GM23338 (cell line): Measurements from ENCODE around the gene NUP88. TPM values are rescaled to one million over a fixed set of nuclear protein-coding genes. Genes with fewer than 3 reads are reported as not detected.

Experiments
- ATAC-seq: fragments of 200-7000 bp; cut with Tn5 transposase; 3 replicates; pipeline ENCODE4 v1.9.1; 2020
- DNase-seq: peaks from one replicate; pipeline ENCODE4 v3.0.0-alpha.2; 2015; ENCODE audit warnings: low spot score
- H2AFZ ChIP-seq: fragments of 200-600 bp; sonication (generic); 2 replicates; pipeline ENCODE4 v1.8.0; 2016; ENCODE audit warnings: antibody characterized with exemption, mild to moderate bottlenecking, moderate library complexity
- H3F3A ChIP-seq: fragments of 200-600 bp; sonication (generic); replicated peaks from 2 replicates; pipeline ENCODE4 v1.8.0; 2017; ENCODE audit warnings: antibody characterized with exemption, mixed run types, low read depth
- H3K27ac ChIP-seq: fragments of 200-600 bp; sonication (generic); 2 replicates; pipeline ENCODE4 v1.6.1; 2016; ENCODE audit warnings: low read depth
- H3K27me3 ChIP-seq: fragments of 200-600 bp; sonication (generic); 2 replicates; pipeline ENCODE4 v1.8.0; 2016; ENCODE audit warnings: mild to moderate bottlenecking, mixed run types, moderate library complexity; ENCODE audit not compliant: insufficient read depth
- H3K36me3 ChIP-seq: fragments of 200-600 bp; sonication (generic); 2 replicates; pipeline ENCODE4 v1.8.0; 2016; ENCODE audit warnings: mild to moderate bottlenecking; ENCODE audit not compliant: insufficient read depth
- H3K4me1 ChIP-seq: fragments of 200-600 bp; sonication (generic); 2 replicates; pipeline ENCODE4 v1.8.0; 2016; ENCODE audit warnings: mild to moderate bottlenecking, moderate library complexity; ENCODE audit not compliant: insufficient read depth
- H3K4me2 ChIP-seq: fragments of 200-600 bp; sonication (generic); 2 replicates; pipeline ENCODE4 v1.7.1; 2017; ENCODE audit warnings: mixed run types
- H3K4me3 ChIP-seq: fragments of 200-600 bp; sonication (generic); 2 replicates; pipeline ENCODE4 v1.6.1; 2016; ENCODE audit warnings: mixed run types
- H3K79me2 ChIP-seq: fragments of 200-600 bp; sonication (generic); replicated peaks from 2 replicates; pipeline ENCODE4 v1.8.0; 2017; ENCODE audit warnings: mild to moderate bottlenecking; ENCODE audit not compliant: insufficient read depth
- H3K9me2 ChIP-seq: fragments of 200-600 bp; sonication (generic); 2 replicates; pipeline ENCODE4 v1.8.0; 2017; ENCODE audit not compliant: insufficient read depth
- H4K20me1 ChIP-seq: fragments of 200-600 bp; sonication (generic); replicated peaks from 2 replicates; pipeline ENCODE4 v1.8.0; 2017; ENCODE audit warnings: mild to moderate bottlenecking; ENCODE audit not compliant: insufficient read depth
- H3K27ac Mint-ChIP-seq: 2 replicates; pipeline ENCODE4 v1.8.0; 2020; ENCODE audit warnings: inconsistent platforms, mild to moderate bottlenecking, moderate library complexity, mixed read lengths
- H3K27me3 Mint-ChIP-seq: 3 replicates; pipeline ENCODE4 v1.8.0; 2022; ENCODE audit warnings: low read depth, mild to moderate bottlenecking, moderate library complexity, mixed read lengths, inconsistent platforms; ENCODE audit not compliant: insufficient read depth, poor library complexity
- H3K36me3 Mint-ChIP-seq: 3 replicates; pipeline ENCODE4 v1.8.0; 2021; ENCODE audit warnings: low read depth, mild to moderate bottlenecking, inconsistent platforms, moderate library complexity, mixed read lengths
- H3K4me1 Mint-ChIP-seq: 3 replicates; pipeline ENCODE4 v1.8.0; 2020; ENCODE audit warnings: mild to moderate bottlenecking, inconsistent platforms, mixed read lengths
- H3K4me3 Mint-ChIP-seq: 3 replicates; pipeline ENCODE4 v1.8.0; 2021; ENCODE audit warnings: moderate library complexity, mild to moderate bottlenecking, inconsistent platforms, mixed read lengths
- H3K9me3 Mint-ChIP-seq: 3 replicates; pipeline ENCODE4 v1.8.0; 2020; ENCODE audit warnings: moderate library complexity, mild to moderate bottlenecking, inconsistent platforms, mixed read lengths
- CREB1 ChIP-seq: fragments of 250-450 bp; sonication (Bioruptor Pico); IDR thresholded peaks from 2 replicates; pipeline ENCODE4 v1.5.0; 2020; ENCODE audit warnings: low read depth, mild to moderate bottlenecking, moderate library complexity
- EZH2phosphoT487 ChIP-seq: fragments of 200-600 bp; sonication (generic); IDR thresholded peaks from one replicate; pipeline ENCODE4 v1.8.1; 2018; ENCODE audit warnings: antibody characterized with exemption; ENCODE audit not compliant: unreplicated experiment
- POLR2AphosphoS5 ChIP-seq: IDR thresholded peaks from 2 replicates; pipeline ENCODE4 v1.6.1; 2016; ENCODE audit warnings: antibody characterized with exemption, low read depth
- ZNF331 ChIP-seq: fragments of 250-450 bp; sonication (Bioruptor Pico); IDR thresholded peaks from 2 replicates; pipeline ENCODE4 v1.5.0; 2020; ENCODE audit warnings: low read depth, mild to moderate bottlenecking, moderate library complexity
- polyA plus RNA-seq: library from polyadenylated mRNA; unstranded; fragments of >200 nt; fragmentation: Nextera tagmentation; extraction: Ambion mirVana; gene quantifications from 2 replicates; pipeline ENCODE4 v1.2.1, GENCODE V29; 2016
- total RNA-seq: library from RNA; depleted of rRNA; stranded (reverse); fragments of >200 nt; shearing (Covaris generic); gene quantifications from 2 replicates; pipeline ENCODE4 v1.2.3, GENCODE V29; 2014
- TF ChIP-seq, protein P1 (sequence below): fragments of 250-450 bp; sonication (Bioruptor Pico); IDR thresholded peaks from 2 replicates; pipeline ENCODE4 v1.5.0; 2020; ENCODE audit warnings: mild to moderate bottlenecking, moderate library complexity
- TF ChIP-seq, protein P2 (sequence below): IDR thresholded peaks from one replicate; pipeline ENCODE4 v1.6.1; 2018; ENCODE audit warnings: antibody characterized with exemption; ENCODE audit not compliant: unreplicated experiment

Gene NUP88
- total and polyA plus RNA-seq, 2 experiments from 2014 or later = 110 to 172 TPM

DNA sequence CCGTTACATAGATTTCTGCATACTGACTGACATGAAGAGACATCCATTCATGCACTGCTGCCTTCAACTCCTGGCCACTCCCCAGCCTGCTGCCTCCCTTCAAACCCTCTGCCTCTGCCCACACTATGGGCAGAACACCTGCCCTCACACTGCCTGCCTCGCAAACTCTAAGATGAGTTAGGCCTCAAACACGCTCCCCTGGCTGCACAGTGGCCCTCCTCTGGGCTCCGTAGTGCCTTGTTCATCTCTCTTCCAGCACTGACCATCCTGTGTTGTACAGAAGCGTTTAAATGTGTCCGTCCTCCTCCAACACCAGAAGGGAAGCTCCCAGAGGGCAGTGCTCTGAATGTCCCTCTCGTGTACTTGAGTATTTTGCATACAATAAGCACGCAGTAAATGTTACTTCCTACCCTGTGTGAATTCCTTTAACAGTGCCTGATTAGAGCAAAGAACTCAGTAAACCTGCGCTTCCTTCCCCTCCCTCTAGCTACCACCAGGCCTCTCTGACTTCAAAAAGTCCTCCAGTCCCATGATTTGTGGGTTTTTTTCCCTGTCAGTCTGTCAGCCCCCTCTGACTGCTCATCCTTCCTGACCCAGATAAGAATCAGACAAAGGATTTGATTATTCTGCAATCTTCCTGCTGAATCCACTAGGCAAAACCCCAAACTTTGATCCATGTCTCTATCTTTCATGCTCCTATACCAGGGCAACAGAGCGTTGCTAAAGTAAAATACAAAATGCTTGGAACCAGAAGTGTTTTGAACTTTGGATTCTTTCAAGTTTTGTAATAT lies 45.5 kb upstream of the NUP88 start:
- ATAC-seq (no peak), DNase-seq (no peak)
- Mint-ChIP-seq H3K4me1 (peaks cover 23% of the 10 kb centered on the region), H3K9me3 (no peaks in the 10 kb centered on the region), H3K36me3 (peaks cover 35% of the 10 kb centered on the region), H3K4me3 (peak overlapping the region; percentile 14; the same call in 1 of the 3 replicates), H3K27me3 (peaks cover 2% of the 10 kb centered on the region), H3K27ac (peak overlapping the region; percentile 70)
- no peak overlapping the region for H3K4me2 ChIP-seq
- no peak for TF ChIP-seq ZNF331 (CRISPR knock-in tag)
- TF ChIP-seq, protein P1, sequence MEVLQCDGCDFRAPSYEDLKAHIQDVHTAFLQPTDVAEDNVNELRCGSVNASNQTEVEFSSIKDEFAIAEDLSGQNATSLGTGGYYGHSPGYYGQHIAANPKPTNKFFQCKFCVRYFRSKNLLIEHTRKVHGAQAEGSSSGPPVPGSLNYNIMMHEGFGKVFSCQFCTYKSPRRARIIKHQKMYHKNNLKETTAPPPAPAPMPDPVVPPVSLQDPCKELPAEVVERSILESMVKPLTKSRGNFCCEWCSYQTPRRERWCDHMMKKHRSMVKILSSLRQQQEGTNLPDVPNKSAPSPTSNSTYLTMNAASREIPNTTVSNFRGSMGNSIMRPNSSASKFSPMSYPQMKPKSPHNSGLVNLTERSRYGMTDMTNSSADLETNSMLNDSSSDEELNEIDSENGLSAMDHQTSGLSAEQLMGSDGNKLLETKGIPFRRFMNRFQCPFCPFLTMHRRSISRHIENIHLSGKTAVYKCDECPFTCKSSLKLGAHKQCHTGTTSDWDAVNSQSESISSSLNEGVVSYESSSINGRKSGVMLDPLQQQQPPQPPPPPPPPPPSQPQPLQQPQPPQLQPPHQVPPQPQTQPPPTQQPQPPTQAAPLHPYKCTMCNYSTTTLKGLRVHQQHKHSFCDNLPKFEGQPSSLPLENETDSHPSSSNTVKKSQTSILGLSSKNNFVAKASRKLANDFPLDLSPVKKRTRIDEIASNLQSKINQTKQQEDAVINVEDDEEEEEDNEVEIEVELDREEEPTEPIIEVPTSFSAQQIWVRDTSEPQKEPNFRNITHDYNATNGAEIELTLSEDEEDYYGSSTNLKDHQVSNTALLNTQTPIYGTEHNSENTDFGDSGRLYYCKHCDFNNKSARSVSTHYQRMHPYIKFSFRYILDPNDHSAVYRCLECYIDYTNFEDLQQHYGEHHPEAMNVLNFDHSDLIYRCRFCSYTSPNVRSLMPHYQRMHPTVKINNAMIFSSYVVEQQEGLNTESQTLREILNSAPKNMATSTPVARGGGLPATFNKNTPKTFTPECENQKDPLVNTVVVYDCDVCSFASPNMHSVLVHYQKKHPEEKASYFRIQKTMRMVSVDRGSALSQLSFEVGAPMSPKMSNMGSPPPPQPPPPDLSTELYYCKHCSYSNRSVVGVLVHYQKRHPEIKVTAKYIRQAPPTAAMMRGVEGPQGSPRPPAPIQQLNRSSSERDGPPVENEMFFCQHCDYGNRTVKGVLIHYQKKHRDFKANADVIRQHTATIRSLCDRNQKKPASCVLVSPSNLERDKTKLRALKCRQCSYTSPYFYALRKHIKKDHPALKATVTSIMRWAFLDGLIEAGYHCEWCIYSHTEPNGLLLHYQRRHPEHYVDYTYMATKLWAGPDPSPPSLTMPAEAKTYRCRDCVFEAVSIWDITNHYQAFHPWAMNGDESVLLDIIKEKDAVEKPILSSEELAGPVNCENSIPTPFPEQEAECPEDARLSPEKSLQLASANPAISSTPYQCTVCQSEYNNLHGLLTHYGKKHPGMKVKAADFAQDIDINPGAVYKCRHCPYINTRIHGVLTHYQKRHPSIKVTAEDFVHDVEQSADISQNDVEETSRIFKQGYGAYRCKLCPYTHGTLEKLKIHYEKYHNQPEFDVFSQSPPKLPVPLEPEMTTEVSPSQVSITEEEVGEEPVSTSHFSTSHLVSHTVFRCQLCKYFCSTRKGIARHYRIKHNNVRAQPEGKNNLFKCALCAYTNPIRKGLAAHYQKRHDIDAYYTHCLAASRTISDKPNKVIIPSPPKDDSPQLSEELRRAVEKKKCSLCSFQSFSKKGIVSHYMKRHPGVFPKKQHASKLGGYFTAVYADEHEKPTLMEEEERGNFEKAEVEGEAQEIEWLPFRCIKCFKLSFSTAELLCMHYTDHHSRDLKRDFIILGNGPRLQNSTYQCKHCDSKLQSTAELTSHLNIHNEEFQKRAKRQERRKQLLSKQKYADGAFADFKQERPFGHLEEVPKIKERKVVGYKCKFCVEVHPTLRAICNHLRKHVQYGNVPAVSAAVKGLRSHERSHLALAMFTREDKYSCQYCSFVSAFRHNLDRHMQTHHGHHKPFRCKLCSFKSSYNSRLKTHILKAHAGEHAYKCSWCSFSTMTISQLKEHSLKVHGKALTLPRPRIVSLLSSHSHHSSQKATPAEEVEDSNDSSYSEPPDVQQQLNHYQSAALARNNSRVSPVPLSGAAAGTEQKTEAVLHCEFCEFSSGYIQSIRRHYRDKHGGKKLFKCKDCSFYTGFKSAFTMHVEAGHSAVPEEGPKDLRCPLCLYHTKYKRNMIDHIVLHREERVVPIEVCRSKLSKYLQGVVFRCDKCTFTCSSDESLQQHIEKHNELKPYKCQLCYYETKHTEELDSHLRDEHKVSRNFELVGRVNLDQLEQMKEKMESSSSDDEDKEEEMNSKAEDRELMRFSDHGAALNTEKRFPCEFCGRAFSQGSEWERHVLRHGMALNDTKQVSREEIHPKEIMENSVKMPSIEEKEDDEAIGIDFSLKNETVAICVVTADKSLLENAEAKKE = no peak
- no peak for TF ChIP-seq POLR2AphosphoS5
- TF ChIP-seq, protein P2, sequence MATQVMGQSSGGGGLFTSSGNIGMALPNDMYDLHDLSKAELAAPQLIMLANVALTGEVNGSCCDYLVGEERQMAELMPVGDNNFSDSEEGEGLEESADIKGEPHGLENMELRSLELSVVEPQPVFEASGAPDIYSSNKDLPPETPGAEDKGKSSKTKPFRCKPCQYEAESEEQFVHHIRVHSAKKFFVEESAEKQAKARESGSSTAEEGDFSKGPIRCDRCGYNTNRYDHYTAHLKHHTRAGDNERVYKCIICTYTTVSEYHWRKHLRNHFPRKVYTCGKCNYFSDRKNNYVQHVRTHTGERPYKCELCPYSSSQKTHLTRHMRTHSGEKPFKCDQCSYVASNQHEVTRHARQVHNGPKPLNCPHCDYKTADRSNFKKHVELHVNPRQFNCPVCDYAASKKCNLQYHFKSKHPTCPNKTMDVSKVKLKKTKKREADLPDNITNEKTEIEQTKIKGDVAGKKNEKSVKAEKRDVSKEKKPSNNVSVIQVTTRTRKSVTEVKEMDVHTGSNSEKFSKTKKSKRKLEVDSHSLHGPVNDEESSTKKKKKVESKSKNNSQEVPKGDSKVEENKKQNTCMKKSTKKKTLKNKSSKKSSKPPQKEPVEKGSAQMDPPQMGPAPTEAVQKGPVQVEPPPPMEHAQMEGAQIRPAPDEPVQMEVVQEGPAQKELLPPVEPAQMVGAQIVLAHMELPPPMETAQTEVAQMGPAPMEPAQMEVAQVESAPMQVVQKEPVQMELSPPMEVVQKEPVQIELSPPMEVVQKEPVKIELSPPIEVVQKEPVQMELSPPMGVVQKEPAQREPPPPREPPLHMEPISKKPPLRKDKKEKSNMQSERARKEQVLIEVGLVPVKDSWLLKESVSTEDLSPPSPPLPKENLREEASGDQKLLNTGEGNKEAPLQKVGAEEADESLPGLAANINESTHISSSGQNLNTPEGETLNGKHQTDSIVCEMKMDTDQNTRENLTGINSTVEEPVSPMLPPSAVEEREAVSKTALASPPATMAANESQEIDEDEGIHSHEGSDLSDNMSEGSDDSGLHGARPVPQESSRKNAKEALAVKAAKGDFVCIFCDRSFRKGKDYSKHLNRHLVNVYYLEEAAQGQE = no peak
- TF ChIP-seq CREB1 (CRISPR knock-in tag) = no peak
- no peak for TF ChIP-seq EZH2phosphoT487
- no peaks in the 10 kb centered on the region for H3F3A ChIP-seq
- H3K4me3 ChIP-seq = no peak overlapping the region
- H3K27me3 ChIP-seq = no peaks in the 10 kb centered on the region
- H3K4me1 ChIP-seq = peaks cover 10% of the 10 kb centered on the region
- H4K20me1 ChIP-seq = peaks cover 28% of the 10 kb centered on the region
- no peak overlapping the region for H2AFZ ChIP-seq
- no peaks in the 10 kb centered on the region for H3K9me2 ChIP-seq
- H3K79me2 ChIP-seq = peaks cover 70% of the 10 kb centered on the region
- peaks cover 19% of the 10 kb centered on the region for H3K36me3 ChIP-seq
- H3K27ac ChIP-seq = no peak overlapping the region
